ENCODE data around the gene TACC3. TPM values are rescaled to one million over a fixed set of nuclear protein-coding genes. Genes with fewer than 3 reads are reported as not detected.

Gene TACC3
- total RNA-seq, 1 experiment from 2014 or later, result 39.6 TPM

GRCh38 chr4:1759170-1759817 lies 38.0 kb downstream of the TACC3 start:
- no peak for DNase-seq (ENCODE audit: low spot score)

DNA sequence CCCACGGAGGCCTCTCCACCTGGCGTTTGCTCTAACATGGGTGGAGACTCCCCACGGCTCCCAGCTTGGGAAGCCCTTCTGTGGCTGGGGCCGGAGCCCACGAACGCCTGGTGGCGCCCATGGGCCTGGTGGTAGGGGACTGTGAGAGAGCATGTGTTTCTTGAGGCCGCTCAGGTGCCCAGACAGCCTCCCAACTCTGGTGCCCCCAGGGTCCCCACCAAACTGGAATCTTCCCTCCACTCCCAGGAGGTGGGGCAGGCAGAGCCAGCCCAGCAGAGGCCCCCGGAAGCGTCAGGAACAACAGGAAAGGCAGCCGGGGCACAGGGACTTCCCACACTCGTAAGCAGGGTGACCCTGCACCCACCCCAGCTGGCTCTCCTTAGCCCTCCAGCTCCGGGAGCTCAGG lies 38.5 kb downstream of the TACC3 start:
- no peak for DNase-seq (ENCODE audit: low spot score)

- no peak for DNase-seq (ENCODE audit: low spot score)
These were observed 39.3 kb downstream of the TACC3 start for GRCh38 chr4:1760521-1761071.

GRCh38 chr4:1761130-1761689 lies 39.9 kb downstream of the TACC3 start:
- DNase-seq (ENCODE audit: low spot score), result no peak

DNA sequence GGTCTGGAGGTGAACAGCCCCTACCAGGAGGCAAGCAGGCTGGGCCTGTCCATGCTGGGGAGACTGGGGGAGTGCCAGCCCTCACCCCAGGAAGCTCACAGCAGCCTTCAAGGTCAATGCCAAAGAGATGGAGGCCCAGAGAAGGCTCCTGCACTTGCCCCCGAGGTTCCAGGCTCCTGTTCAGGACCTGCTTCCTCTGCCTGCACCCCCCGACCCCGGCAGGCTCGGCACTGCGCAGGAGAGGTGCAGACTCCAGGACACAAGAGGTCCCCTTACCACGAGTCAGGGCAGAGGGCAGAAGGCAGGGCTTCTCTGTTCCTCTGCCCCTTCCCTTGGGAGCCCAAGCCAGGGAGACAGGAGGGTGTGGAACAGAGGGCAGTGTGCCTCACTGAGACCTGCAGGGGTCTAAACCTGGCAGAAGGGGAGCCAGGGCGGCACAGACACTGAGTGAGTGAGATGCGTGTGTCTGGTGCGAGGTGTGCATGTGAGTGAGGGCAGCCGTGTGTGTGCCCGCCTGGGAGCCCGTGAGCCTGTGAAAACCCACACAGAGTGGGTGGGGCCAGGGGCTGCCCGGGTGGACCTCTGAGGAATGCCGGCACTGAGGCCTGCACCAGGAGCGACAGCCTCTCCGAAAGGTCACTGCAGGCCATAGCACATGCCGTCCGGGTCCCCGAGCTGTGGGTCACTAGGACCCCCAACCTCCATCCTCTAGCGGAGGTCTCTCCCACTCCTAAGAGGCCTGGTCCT lies 41.1 kb downstream of the TACC3 start:
- DNase-seq (ENCODE audit: low spot score), result no peak

- DNase-seq (ENCODE audit: low spot score), result no peak
These were observed 41.8 kb downstream of the TACC3 start for GRCh38 chr4:1763070-1763549.

- no peak for DNase-seq (ENCODE audit: low spot score)
These were observed 42.3 kb downstream of the TACC3 start for GRCh38 chr4:1763550-1764080.

DNA sequence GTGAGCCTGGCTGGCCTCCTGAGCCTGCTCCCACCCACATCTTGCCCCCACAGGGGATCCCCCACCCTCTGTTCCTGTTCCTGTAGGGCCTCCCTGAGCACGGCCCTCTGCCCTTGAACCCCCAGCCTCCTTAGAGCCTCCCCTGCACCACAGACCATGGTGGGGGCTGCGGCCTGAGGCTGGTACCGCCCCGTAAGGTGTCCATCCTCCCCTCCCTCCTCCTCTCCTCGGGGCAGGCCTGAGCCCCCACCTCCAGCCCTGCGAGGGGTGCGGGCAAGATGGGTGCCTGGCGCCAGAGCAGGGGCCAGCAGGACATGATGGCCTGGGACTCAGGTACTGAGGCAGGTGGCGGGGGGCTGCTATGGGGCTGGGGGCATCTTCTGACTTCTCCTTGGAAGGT lies 43.3 kb downstream of the TACC3 start:
- DNase-seq (ENCODE audit: low spot score), result no peak

GRCh38 chr4:1765409-1766072 lies 44.2 kb downstream of the TACC3 start:
- DNase-seq (ENCODE audit: low spot score), result peak; percentile 20

DNA sequence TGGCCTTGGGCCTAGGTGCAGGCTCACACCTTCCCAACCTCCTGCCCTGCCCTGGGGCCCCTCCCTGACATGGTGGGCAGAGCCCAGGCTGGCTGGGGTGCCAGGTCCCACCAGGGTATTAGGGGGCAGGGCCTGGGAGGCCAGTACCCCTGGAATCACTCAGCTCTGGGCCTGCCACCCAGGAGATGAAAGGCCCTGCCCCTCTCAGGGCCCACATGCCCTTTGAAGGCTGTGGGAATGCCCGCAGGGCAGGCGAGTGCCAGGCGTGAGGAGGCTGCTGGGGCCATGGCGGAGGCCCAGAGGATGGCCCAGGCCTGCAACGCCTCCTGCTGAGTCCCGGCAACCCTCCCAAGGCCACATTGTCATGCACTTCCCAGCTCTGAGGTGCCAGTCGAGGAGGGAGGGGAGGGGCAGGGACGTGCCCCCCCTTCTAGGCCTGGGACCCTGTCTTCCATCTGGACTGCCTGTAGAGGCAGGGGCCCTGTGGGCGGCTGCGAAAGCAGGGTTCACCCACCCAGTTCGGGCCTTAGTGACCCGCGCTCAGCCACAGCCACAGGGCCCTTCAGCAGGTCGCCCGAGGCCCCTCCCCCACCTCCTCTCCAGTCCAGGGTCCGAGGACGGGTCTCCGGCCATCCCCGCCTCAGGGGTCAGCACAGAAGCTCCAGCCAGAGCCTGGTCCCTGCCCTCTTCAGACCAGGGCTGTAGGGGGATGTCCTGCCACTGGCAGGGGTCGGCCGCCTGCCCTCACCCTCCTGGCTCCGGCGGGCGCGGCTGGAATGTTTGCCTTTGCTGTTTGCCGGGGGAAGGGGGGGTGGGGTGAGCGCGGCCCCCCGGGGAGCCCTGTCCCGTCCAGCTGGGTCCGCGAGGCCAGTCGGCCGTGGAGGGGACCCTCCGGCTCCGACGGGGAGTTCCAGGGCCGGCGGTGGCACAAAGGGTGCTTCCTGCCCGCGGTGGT lies 45.1 kb downstream of the TACC3 start:
- no peak for DNase-seq (ENCODE audit: low spot score)

DNA sequence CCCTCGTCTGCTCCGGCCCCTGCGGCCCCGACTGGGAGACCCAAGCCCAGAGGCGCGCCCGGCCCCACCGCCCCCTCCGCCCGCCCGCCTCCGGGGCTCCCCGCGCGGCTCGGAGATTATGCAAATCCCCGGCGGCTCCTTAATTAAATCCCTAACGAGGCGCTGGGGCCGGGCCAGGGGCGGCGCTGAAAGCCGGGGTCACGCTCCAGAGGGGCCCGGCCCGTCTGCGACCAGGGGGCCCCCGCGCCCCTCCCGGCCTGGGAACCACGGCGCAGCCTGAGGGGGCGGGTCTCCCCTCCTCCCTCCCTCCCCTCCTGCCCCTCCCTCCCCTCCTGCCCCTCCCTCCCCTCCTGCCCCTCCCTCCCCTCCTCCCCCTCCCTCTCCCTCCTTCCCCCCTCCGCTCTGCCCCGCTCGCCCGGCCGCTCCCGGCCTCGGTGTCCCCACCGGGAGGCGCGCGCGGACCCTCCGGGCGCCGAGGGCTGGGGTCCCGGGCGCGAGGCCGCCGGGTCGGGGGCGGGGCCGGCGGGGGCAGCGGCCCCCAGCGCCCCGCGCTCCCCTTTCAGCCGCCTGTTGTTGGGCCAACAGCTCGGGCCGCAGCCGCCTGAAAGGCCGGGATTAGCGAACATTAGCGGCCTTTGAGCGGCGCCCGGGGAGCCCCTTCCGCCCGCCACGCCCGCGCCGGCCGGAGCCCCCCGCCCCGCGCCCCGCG lies 45.9 kb downstream of the TACC3 start:
- no peak for DNase-seq (ENCODE audit: low spot score)

- DNase-seq (ENCODE audit: low spot score), result no peak
These were observed 46.5 kb downstream of the TACC3 start for GRCh38 chr4:1767770-1768366.

GRCh38 chr4:1768367-1769034 lies 47.2 kb downstream of the TACC3 start:
- DNase-seq (ENCODE audit: low spot score), result no peak

GRCh38 chr4:1769692-1770091 lies 48.4 kb downstream of the TACC3 start:
- no peak for DNase-seq (ENCODE audit: low spot score)

GRCh38 chr4:1770245-1770644 lies 48.9 kb downstream of the TACC3 start:
- no peak for DNase-seq (ENCODE audit: low spot score)

- DNase-seq (ENCODE audit: low spot score), result no peak
These were observed 49.5 kb downstream of the TACC3 start for GRCh38 chr4:1770791-1771231.

DNA sequence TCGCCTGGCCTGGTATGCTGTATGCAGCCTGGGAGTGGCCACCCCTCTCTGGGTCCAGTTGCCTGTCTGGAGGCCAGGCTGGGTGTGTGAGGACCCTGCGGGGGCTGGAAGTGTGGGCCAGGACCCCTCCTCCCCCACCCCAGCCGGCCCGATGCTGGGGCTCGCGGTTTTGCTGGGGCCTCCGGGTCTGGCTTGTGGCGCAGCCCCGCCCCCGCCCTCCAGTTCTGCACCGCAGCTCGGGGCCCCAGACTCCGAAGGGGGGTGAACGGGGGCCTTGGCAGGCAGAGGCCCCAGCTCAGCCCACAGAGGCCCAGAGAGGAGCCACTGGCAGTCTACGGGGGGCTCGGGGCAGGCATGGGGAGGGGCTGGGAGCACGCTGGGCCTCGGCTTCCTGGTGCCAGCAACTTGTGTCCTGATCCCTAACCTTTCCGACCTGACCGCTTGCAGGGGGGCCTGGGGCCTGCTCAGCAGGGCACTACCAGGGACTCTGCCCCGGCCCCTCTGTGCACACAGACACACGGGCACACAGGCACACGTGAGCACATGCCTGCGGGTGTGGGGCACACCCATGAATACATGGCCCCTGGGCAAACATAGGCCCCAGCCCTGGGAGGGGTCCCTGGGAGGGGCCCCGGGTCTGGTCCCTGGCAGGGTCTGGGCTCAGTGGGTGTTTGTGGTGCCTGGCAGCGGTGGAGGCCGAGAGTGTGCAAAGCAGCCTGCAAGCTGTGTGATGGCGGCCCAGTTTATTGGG lies 50.4 kb downstream of the TACC3 start:
- no peak for DNase-seq (ENCODE audit: low spot score)

DNA sequence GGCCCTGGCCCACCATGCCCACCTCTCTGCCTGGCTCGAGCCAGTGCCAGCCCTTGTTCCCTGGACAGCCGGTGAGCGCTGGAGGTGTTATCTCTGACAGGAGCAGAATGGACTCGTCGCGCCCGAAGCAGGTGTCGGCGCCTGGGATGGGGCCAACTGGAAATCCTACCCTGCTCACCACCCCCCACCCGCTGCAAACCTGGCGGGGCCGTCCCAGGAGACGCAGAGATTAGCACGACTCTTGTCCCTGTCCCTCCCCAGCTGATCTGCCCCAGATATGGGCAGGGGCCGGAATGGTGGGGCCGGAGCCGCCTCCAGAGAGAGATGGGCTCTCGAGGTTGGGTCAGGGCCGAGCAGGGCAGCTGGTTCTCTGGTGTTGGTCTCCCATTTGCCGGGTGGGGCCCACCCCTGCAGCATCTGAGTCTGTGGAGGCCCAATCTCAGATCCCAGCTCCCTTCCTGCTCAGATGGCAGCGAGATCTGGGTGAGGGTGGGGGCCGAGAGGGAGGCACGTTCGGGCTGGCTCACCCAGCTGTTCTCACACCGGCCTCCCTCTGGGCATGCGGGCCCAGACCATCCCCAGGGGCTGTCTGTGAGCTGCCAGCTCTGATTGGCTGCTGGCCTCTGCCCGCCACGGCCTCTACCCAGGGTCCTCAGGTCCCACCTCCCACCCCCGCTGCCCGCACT lies 51.7 kb downstream of the TACC3 start:
- no peak for DNase-seq (ENCODE audit: low spot score)
